OCI-LY3 (cell line): ENCODE results near the gene RPGR.

ENCODE experiments used
- EZH2phosphoT487 ChIP-seq: fragments of 200-600 bp; shearing (Covaris generic); IDR thresholded peaks from 2 replicates; pipeline ENCODE4 v1.6.1; 2018; ENCODE audit warnings: antibody characterized with exemption, mixed run types, low read depth
- TF ChIP-seq, protein P1 (sequence below): fragments of 200-600, 300-600 bp; sonication (generic); IDR thresholded peaks from 2 replicates; pipeline ENCODE4 v1.5.1; 2014; ENCODE audit warnings: antibody characterized with exemption, low read length, low read depth

DNA sequence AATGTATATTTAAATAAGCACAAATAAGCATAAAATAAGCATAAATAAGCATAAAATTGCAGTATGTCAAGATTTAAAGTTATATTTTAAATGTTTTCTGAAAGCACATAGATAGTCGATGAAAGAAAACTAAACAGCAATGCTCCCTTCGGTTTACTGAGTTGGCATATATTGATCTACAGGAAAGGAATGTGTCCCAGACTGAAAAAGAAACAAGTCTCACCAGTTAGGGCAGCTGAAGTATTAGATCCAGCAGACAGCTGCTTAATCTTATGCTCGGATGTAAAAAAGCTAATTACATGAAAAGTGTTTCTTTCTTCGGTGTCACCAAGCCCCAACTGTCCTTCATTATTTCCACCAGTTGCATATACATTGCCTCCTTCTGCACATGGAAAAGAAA is 8.7 kb downstream of the RPGR start:
- TF ChIP-seq, protein P1, sequence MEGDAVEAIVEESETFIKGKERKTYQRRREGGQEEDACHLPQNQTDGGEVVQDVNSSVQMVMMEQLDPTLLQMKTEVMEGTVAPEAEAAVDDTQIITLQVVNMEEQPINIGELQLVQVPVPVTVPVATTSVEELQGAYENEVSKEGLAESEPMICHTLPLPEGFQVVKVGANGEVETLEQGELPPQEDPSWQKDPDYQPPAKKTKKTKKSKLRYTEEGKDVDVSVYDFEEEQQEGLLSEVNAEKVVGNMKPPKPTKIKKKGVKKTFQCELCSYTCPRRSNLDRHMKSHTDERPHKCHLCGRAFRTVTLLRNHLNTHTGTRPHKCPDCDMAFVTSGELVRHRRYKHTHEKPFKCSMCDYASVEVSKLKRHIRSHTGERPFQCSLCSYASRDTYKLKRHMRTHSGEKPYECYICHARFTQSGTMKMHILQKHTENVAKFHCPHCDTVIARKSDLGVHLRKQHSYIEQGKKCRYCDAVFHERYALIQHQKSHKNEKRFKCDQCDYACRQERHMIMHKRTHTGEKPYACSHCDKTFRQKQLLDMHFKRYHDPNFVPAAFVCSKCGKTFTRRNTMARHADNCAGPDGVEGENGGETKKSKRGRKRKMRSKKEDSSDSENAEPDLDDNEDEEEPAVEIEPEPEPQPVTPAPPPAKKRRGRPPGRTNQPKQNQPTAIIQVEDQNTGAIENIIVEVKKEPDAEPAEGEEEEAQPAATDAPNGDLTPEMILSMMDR = no peak
- no peak for TF ChIP-seq EZH2phosphoT487
